Sigmoid colon (tissue), 7 donors: ENCODE results near the gene AKT1S1. TPM values are rescaled to one million over a fixed set of nuclear protein-coding genes. Genes with fewer than 3 reads are reported as not detected.
A peak's percentile ranks its signal among the peaks of the same experiment; 100 is the strongest.

Experiments
- DNase-seq: peaks from one replicate; pipeline ENCODE4 v3.0.0-alpha.2; 2019
- H3K27ac ChIP-seq, 4 donors: fragments of 200-600 bp; sonication (generic); one replicate each; pipeline ENCODE4 v1.5.1; 2016 to 2019; ENCODE audit warnings: mild to moderate bottlenecking in 1 of 4
- H3K27me3 ChIP-seq, 3 donors: fragments of 200-600 bp; sonication (generic); one replicate each; pipeline ENCODE4 v1.5.1; 2019; ENCODE audit warnings: mild to moderate bottlenecking in 1 of 3
- H3K36me3 ChIP-seq, 4 donors: fragments of 200-600 bp; sonication (generic); one replicate each; pipeline ENCODE4 v1.5.1; 2016 to 2019
- H3K4me1 ChIP-seq, 4 donors: fragments of 200-600 bp; sonication (generic); one replicate each; pipeline ENCODE4 v1.5.1; 2017 to 2019
- H3K4me3 ChIP-seq, 4 donors: fragments of 200-600 bp; sonication (generic); one replicate each; pipeline ENCODE4 v1.5.1; 2017 to 2019; ENCODE audit warnings: mild to moderate bottlenecking in 2 of 4, moderate library complexity in 1 of 4
- H3K9me3 ChIP-seq, 4 donors: fragments of 200-600 bp in 3 of 4; sonication (generic) in 3 of 4; one replicate each; pipeline versions ENCODE4 v1.5.1 to v1.6.1; 2013 to 2019
- EP300 ChIP-seq, 4 donors: sonication (generic); formaldehyde crosslinking; IDR thresholded peaks; one replicate each; pipeline ENCODE4 v1.6.1; 2017; ENCODE audit warnings: antibody characterized with exemption in 4 of 4
- POLR2A ChIP-seq, 2 donors: fragments of 450-650 bp; IDR thresholded peaks; one replicate each; pipeline ENCODE4 v1.6.1; 2016; ENCODE audit warnings: antibody characterized with exemption in 2 of 2, mild to moderate bottlenecking in 2 of 2, moderate library complexity in 2 of 2
- POLR2AphosphoS5 ChIP-seq, 4 donors: sonication (generic); formaldehyde crosslinking; IDR thresholded peaks; one replicate each; pipeline ENCODE4 v1.6.1; 2017; ENCODE audit warnings: antibody characterized with exemption in 4 of 4
- WGBS, 2 donors: extraction: QIAGEN DNeasy Blood & Tissue Kit; methylation state at CpG; one replicate each; pipeline ENCODE4 v1.1.7; 2013; 5-methylcytosine and 5-hydroxymethylcytosine counted together
- intact Hi-C: fragments of 100-400 bp; cut with DNase I; formaldehyde crosslinking; loops from one replicate; pipeline ENCODE4 v1.15.1; 2023
- polyA plus RNA-seq, 3 donors: library from polyadenylated mRNA; stranded (reverse); fragments of 200-250 nt; gene quantifications; one replicate each; pipeline ENCODE4 v1.2.3, GENCODE V29; 2013
- total RNA-seq, 4 donors: library from RNA; depleted of rRNA; stranded (reverse); fragments of >200 nt; gene quantifications; one replicate each; pipeline ENCODE4 v1.1.0, GENCODE V29; 2016
- TF ChIP-seq, protein P1 (sequence below), 4 experiments: fragments of 450-650 bp in 3 of 4; fragments of 200-600 bp in 1 of 4; IDR thresholded peaks; one replicate each; pipeline ENCODE4 v1.5.1; 2016 to 2019; ENCODE audit warnings: antibody characterized with exemption in 4 of 4, mild to moderate bottlenecking in 3 of 4, moderate library complexity in 2 of 4
- donor health status: healthy with polysubstance abuse.
- donor health status: Bipolar disorder and iron deficiency.
- donor health status: healthy.

The AKT1S1 gene
- total and polyA plus RNA-seq, 7 donors, result 13.6 to 55.9 (median 16.1) TPM

GRCh38 chr19:49881672-49882394, 4.7 kb upstream of the AKT1S1 start:
- Histone ChIP-seq H3K4me3 (no peak overlapping the region), H3K27me3 (no peaks in the 10 kb centered on the region), H3K4me1 (peaks cover 0 to 16% (median 11%) of the 10 kb centered on the region in 4 donors), H3K27ac (no peak overlapping the region), H3K36me3 (peaks cover 57 to 83% (median 60%) of the 10 kb centered on the region in 4 donors), H3K9me3 (no peaks in the 10 kb centered on the region)
- TF ChIP-seq, protein P1, sequence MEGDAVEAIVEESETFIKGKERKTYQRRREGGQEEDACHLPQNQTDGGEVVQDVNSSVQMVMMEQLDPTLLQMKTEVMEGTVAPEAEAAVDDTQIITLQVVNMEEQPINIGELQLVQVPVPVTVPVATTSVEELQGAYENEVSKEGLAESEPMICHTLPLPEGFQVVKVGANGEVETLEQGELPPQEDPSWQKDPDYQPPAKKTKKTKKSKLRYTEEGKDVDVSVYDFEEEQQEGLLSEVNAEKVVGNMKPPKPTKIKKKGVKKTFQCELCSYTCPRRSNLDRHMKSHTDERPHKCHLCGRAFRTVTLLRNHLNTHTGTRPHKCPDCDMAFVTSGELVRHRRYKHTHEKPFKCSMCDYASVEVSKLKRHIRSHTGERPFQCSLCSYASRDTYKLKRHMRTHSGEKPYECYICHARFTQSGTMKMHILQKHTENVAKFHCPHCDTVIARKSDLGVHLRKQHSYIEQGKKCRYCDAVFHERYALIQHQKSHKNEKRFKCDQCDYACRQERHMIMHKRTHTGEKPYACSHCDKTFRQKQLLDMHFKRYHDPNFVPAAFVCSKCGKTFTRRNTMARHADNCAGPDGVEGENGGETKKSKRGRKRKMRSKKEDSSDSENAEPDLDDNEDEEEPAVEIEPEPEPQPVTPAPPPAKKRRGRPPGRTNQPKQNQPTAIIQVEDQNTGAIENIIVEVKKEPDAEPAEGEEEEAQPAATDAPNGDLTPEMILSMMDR (IDR thresholded peaks at IDR 0.05), result no peak
- no peak for TF ChIP-seq POLR2A (IDR thresholded peaks at IDR 0.05)
- no peak for TF ChIP-seq EP300 (IDR thresholded peaks at IDR 0.05)
- no peak for TF ChIP-seq POLR2AphosphoS5 (IDR thresholded peaks at IDR 0.05)
- no peak for DNase-seq
- 93 to 96% methylated on average over 31 of the region's 31 CpGs for WGBS, 2 donors
- intact Hi-C loops, result no loop called here

DNA sequence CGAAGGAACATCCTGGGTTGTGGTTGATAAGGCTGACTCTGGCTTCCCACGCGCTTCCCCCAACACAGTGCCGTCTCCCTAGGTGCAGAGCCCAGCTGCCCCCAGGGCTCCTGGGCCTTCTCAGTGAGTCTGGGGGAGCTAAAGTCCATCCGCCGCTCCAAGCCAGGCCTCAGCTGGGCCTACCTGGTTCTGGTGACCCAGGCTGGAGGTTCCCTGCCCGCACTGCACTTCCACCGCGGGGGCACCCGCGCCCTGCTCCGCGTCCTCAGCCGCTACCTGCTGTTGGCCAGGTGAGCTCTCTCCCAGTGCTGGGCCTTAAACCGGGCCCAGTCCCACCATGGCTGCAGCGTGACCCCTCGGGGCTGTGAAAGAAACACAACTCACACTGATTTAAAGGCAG, 4.0 kb upstream of the AKT1S1 start:
- H3K4me1 ChIP-seq, result peaks cover 0 to 16% (median 11%) of the 10 kb centered on the region in 4 donors
- no peaks in the 10 kb centered on the region for H3K9me3 ChIP-seq
- no peak overlapping the region for H3K27ac ChIP-seq
- DNase-seq, result no peak
- intact Hi-C loops, result no loop called here
- 97 to 98% methylated on average over 17 of the region's 17 CpGs for whole genome bisulfite sequencing, 2 donors
- H3K4me3 ChIP-seq, result no peak overlapping the region
- peaks cover 57 to 76% (median 60%) of the 10 kb centered on the region in 4 donors for H3K36me3 ChIP-seq
- no peak for TF ChIP-seq POLR2AphosphoS5 (IDR thresholded peaks at IDR 0.05)
- H3K27me3 ChIP-seq, result no peaks in the 10 kb centered on the region

GRCh38 chr19:49880162-49880869, 3.2 kb upstream of the AKT1S1 start:
- TF ChIP-seq POLR2AphosphoS5 (IDR thresholded peaks at IDR 0.05), result no peak
- no peak for TF ChIP-seq POLR2A (IDR thresholded peaks at IDR 0.05)
- TF ChIP-seq EP300 (IDR thresholded peaks at IDR 0.05), result no peak
- TF ChIP-seq, protein P1 (IDR thresholded peaks at IDR 0.05), result no peak
- Histone ChIP-seq H3K27ac (no peak overlapping the region), H3K27me3 (no peaks in the 10 kb centered on the region), H3K36me3 (peaks cover 53 to 68% (median 59%) of the 10 kb centered on the region in 4 donors), H3K4me1 (peaks cover 0 to 20% (median 17%) of the 10 kb centered on the region in 4 donors), H3K4me3 (no peak overlapping the region), H3K9me3 (no peaks in the 10 kb centered on the region)
- WGBS, 2 donors, result 86 to 93% methylated on average over 10 of the region's 10 CpGs
- intact Hi-C loops, result no loop called here
- DNase-seq, result no peak

DNA sequence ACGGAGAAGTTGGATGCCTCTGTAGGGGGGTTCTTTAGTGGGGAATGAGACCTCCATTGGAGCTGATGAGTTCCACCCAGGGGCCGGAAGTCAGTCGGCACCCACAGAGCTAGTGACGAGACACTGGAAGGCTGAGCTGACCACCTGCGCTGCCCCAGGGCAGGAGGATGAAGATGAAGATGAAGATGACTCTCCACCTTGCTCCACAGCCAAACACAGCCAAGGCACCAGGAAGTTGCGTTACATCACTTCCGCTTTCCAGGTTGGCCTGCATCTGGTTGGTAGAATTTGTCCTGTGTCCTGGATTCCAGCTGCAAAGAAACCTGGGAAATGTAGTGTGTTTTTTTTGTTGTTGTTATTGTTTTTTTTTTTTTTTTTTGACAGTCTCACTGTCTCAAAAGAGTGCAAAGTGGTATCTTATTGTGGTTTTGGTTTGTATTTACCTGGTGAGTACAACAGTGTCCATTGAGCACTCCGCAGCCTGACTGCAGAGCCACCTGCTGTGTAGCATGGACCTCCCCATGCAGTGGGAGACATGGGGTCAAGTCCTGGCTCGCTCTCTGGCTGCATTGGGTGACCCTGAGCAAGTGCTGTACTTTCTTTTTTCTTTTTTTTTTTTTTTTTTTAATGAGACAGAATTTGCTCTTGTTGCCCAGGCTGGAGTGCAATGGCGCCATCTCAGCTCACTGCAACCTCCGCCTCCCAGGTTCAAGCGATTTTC, 2.2 kb upstream of the AKT1S1 start:
- Histone ChIP-seq H3K9me3 (no peaks in the 10 kb centered on the region), H3K27ac (no peak overlapping the region), H3K27me3 (no peaks in the 10 kb centered on the region), H3K4me1 (peaks cover 0 to 30% (median 25%) of the 10 kb centered on the region in 4 donors), H3K36me3 (peaks cover 46 to 59% (median 51%) of the 10 kb centered on the region in 4 donors), H3K4me3 (no peak overlapping the region)
- TF ChIP-seq EP300 (IDR thresholded peaks at IDR 0.05), result no peak
- TF ChIP-seq POLR2AphosphoS5 (IDR thresholded peaks at IDR 0.05), result no peak
- TF ChIP-seq POLR2A (IDR thresholded peaks at IDR 0.05), result no peak
- TF ChIP-seq, protein P1 (IDR thresholded peaks at IDR 0.05), result no peak
- 97 to 98% methylated on average over 12 of the region's 12 CpGs for WGBS, 2 donors
- no peak for DNase-seq
- intact Hi-C loops, result loop anchor here (5.0 kb wide), 2 partner anchors 382 to 427 kb away; partner anchors contain the start of genes ALDH16A1, PIH1D1 and RPS11

GRCh38 chr19:49878744-49879070, 1.6 kb upstream of the AKT1S1 start:
- Histone ChIP-seq H3K36me3 (peaks cover 41 to 52% (median 44%) of the 10 kb centered on the region in 4 donors), H3K27ac (peak overlapping the region; percentile 92 to 100 (median 96)), H3K9me3 (no peaks in the 10 kb centered on the region), H3K4me3 (peak overlapping the region in 1 of 4 donors; percentile 85), H3K4me1 (peaks cover 0 to 33% (median 25%) of the 10 kb centered on the region in 4 donors), H3K27me3 (no peaks in the 10 kb centered on the region)
- TF ChIP-seq POLR2AphosphoS5 (IDR thresholded peaks at IDR 0.05), result no peak
- TF ChIP-seq POLR2A (IDR thresholded peaks at IDR 0.05), result no peak
- TF ChIP-seq, protein P1 (IDR thresholded peaks at IDR 0.05), result no peak
- TF ChIP-seq EP300 (IDR thresholded peaks at IDR 0.05), result no peak
- 91 to 93% methylated on average over 9 of the region's 9 CpGs for WGBS, 2 donors
- DNase-seq, result no peak
- intact Hi-C loops, result loop anchor here (5.0 kb wide), 2 partner anchors 381 to 426 kb away; partner anchors contain the start of genes ALDH16A1, PIH1D1 and RPS11
